ENCODE data around the gene ENOX1. TPM values are rescaled to one million over a fixed set of nuclear protein-coding genes. Genes with fewer than 3 reads are reported as not detected.

The ENOX1 gene
- total and polyA plus RNA-seq, 2 of the 8 experiments (the other 6 are each of a cell fraction or from before 2014, with no cell fraction given) = 0.23 to 0.37 TPM

DNA sequence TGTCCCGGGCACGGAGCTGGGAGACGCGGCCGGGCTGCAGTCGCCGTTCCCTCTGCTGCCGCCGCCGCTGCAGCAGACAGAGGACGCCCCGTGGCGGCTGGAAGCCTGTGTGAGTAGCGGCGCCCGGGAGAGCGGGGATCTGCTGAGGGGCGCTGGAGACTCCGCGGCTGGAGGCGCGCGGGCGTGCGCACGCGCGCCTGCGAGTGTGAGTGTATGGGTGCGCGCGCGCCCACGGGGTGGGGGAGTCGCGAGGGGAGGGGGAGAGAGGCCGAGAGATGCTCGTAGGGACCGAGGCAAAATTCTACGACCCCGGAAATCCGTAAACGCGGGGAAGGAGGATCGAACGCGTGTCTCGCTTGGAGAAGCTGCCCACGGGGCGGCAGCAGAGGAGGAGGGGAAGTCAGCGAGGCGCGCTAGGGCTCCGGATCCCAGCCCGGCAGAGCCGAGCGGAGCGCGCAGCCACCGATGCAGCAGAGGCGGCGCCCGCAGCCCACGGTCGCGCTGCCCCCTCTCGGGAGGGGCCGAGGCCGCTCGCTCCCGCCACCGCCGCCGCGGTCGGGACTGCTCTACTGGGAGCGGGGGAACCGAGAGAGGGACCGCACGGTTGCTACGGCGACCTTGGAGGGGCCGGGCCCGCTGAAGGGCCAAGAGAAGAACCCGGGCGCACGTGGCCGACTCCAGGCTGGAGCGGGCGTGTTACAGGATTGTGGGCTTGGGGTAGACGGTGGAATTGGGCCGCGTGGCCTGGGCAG is at the start of gene ENOX1 (continued):
- TF ChIP-seq RBBP5 (IDR thresholded peaks at IDR 0.05; ENCODE audit: borderline replicate concordance, low read depth, low read length) (peak; percentile 30; the same call in 1 of the 2 replicates), POLR2A (IDR thresholded peaks at IDR 0.05; ENCODE audit: control extremely low read depth in 1 of 2, low read depth in 2 of 2, low read length in 2 of 2) (no peak), CEBPB (IDR thresholded peaks at IDR 0.05; ENCODE audit: low read depth, low read length) (no peak), SP1 (IDR thresholded peaks at IDR 0.05; ENCODE audit: low read depth, low read length) (no peak), RXRA (IDR thresholded peaks at IDR 0.05; ENCODE audit: insufficient read depth, low read depth, low read length) (no peak), KDM4A (IDR thresholded peaks at IDR 0.05; ENCODE audit: low read depth, low read length, severe bottlenecking) (peak; percentile 80), JUN (IDR thresholded peaks at IDR 0.05; ENCODE audit: low read depth, low read length) (no peak), EP300 (IDR thresholded peaks at IDR 0.05; ENCODE audit: borderline replicate concordance in 1 of 2, low read depth in 2 of 2, low read length in 2 of 2) (no peak), POLR2AphosphoS5 (IDR thresholded peaks at IDR 0.05; ENCODE audit: low read depth, low read length) (no peak), EZH2 (IDR thresholded peaks at IDR 0.05; ENCODE audit: low read depth, low read length, severe bottlenecking) (peak; percentile 3), CTBP2 (IDR thresholded peaks at IDR 0.05; ENCODE audit: borderline replicate concordance, insufficient read depth, insufficient read length, low read length) (no peak), TAF7 (optimal IDR thresholded peaks at IDR 0.05; ENCODE audit: borderline replicate concordance, low read depth, low read length) (no peak), HDAC2 (IDR thresholded peaks at IDR 0.05; ENCODE audit: borderline replicate concordance in 1 of 2, low read depth in 2 of 2, low read length in 2 of 2) (0 out of 4 replicates have a peak, but pooled peaks of 1 of the 2 experiments have one; percentile 29), RFX5 (IDR thresholded peaks at IDR 0.05; ENCODE audit: borderline replicate concordance, low read depth, low read length) (no peak)
- TF ChIP-seq, protein P1, sequence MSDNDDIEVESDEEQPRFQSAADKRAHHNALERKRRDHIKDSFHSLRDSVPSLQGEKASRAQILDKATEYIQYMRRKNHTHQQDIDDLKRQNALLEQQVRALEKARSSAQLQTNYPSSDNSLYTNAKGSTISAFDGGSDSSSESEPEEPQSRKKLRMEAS (IDR thresholded peaks at IDR 0.05) = peak; percentile 88
- TF ChIP-seq, protein P2, sequence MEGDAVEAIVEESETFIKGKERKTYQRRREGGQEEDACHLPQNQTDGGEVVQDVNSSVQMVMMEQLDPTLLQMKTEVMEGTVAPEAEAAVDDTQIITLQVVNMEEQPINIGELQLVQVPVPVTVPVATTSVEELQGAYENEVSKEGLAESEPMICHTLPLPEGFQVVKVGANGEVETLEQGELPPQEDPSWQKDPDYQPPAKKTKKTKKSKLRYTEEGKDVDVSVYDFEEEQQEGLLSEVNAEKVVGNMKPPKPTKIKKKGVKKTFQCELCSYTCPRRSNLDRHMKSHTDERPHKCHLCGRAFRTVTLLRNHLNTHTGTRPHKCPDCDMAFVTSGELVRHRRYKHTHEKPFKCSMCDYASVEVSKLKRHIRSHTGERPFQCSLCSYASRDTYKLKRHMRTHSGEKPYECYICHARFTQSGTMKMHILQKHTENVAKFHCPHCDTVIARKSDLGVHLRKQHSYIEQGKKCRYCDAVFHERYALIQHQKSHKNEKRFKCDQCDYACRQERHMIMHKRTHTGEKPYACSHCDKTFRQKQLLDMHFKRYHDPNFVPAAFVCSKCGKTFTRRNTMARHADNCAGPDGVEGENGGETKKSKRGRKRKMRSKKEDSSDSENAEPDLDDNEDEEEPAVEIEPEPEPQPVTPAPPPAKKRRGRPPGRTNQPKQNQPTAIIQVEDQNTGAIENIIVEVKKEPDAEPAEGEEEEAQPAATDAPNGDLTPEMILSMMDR (IDR thresholded peaks at IDR 0.05; ENCODE audit: control extremely low read depth in 1 of 3, insufficient read depth in 1 of 3, low read depth in 1 of 3, low read length in 3 of 3) = no peak
- TF ChIP-seq, protein P3, sequence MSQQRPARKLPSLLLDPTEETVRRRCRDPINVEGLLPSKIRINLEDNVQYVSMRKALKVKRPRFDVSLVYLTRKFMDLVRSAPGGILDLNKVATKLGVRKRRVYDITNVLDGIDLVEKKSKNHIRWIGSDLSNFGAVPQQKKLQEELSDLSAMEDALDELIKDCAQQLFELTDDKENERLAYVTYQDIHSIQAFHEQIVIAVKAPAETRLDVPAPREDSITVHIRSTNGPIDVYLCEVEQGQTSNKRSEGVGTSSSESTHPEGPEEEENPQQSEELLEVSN (IDR thresholded peaks at IDR 0.05) = peak; percentile 57
- TF ChIP-seq, protein P4, sequence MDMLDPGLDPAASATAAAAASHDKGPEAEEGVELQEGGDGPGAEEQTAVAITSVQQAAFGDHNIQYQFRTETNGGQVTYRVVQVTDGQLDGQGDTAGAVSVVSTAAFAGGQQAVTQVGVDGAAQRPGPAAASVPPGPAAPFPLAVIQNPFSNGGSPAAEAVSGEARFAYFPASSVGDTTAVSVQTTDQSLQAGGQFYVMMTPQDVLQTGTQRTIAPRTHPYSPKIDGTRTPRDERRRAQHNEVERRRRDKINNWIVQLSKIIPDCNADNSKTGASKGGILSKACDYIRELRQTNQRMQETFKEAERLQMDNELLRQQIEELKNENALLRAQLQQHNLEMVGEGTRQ (IDR thresholded peaks at IDR 0.05; ENCODE audit: low read length) = no peak

All from H1 (cell line).